ENCODE measurements around the gene TMEM200A.

DNA sequence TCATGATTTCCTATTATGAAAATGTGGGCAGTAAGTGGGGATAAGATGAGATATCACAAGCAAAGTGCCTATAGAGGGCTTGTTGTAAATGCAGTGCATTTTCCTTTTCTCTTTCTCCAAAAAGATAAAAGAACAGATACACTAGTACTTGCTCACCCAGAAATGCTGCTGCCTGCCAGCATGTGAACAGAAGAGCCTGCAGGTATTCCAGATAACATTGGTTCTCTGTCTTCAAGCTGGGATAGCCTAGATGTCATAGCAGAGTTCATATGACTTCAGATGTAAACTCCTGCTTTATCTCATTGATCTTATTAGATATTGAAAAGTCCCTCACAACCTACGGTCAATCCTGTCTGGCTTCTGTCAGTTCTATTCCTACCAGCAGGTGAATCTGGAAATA is 123.7 kb downstream of the TMEM200A start:
- TF ChIP-seq CTCF (IDR thresholded peaks at IDR 0.05; ENCODE audit: low read depth, low read length) (no peak), EZH2phosphoT487 (IDR thresholded peaks at IDR 0.05; ENCODE audit: low read depth) (no peak)

Data from OCI-LY3 (cell line).